Measurements from ENCODE around the gene COMMD1.

- TF ChIP-seq EP300 (conservative IDR thresholded peaks at IDR 0.05; ENCODE audit: poor library complexity, severe bottlenecking): no peak
- TF ChIP-seq POLR2AphosphoS5 (IDR thresholded peaks at IDR 0.05): no peak
- TF ChIP-seq CTCF (IDR thresholded peaks at IDR 0.05; ENCODE audit: poor library complexity, severe bottlenecking): no peak
- no peak for TF ChIP-seq TAF1 (IDR thresholded peaks at IDR 0.05; ENCODE audit: low read depth)
- no peak for TF ChIP-seq EZH2 (IDR thresholded peaks at IDR 0.05; ENCODE audit: borderline replicate concordance, insufficient read depth, low read length, poor library complexity, severe bottlenecking)
- no peak for TF ChIP-seq RAD21 (conservative IDR thresholded peaks at IDR 0.05)
- TF ChIP-seq MXI1 (conservative IDR thresholded peaks at IDR 0.05; ENCODE audit: poor library complexity, severe bottlenecking): no peak
- TF ChIP-seq, protein P1, sequence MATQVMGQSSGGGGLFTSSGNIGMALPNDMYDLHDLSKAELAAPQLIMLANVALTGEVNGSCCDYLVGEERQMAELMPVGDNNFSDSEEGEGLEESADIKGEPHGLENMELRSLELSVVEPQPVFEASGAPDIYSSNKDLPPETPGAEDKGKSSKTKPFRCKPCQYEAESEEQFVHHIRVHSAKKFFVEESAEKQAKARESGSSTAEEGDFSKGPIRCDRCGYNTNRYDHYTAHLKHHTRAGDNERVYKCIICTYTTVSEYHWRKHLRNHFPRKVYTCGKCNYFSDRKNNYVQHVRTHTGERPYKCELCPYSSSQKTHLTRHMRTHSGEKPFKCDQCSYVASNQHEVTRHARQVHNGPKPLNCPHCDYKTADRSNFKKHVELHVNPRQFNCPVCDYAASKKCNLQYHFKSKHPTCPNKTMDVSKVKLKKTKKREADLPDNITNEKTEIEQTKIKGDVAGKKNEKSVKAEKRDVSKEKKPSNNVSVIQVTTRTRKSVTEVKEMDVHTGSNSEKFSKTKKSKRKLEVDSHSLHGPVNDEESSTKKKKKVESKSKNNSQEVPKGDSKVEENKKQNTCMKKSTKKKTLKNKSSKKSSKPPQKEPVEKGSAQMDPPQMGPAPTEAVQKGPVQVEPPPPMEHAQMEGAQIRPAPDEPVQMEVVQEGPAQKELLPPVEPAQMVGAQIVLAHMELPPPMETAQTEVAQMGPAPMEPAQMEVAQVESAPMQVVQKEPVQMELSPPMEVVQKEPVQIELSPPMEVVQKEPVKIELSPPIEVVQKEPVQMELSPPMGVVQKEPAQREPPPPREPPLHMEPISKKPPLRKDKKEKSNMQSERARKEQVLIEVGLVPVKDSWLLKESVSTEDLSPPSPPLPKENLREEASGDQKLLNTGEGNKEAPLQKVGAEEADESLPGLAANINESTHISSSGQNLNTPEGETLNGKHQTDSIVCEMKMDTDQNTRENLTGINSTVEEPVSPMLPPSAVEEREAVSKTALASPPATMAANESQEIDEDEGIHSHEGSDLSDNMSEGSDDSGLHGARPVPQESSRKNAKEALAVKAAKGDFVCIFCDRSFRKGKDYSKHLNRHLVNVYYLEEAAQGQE (IDR thresholded peaks at IDR 0.05; ENCODE audit: borderline replicate concordance): no peak
Observed at GRCh38 chr2:61876400-61876799, 29.1 kb upstream of the COMMD1 start.
